Inflammatory macrophage treated with lipopolysaccharide for 4 hours (primary cell): ENCODE data around the gene HSD17B11.
"Not testable (repeated sequence)": the region's sequence is repeated elsewhere in the genome, so short reads cannot be mapped to it uniquely, and the experiment has no call there.

Experiments
- DNase-seq: peaks from one replicate; pipeline ENCODE4 v3.0.0-alpha.2; 2020

HSD17B11 gene

GRCh38 chr4:87356832-87357526, 34.0 kb downstream of the HSD17B11 start:
- no peak for DNase-seq

DNA sequence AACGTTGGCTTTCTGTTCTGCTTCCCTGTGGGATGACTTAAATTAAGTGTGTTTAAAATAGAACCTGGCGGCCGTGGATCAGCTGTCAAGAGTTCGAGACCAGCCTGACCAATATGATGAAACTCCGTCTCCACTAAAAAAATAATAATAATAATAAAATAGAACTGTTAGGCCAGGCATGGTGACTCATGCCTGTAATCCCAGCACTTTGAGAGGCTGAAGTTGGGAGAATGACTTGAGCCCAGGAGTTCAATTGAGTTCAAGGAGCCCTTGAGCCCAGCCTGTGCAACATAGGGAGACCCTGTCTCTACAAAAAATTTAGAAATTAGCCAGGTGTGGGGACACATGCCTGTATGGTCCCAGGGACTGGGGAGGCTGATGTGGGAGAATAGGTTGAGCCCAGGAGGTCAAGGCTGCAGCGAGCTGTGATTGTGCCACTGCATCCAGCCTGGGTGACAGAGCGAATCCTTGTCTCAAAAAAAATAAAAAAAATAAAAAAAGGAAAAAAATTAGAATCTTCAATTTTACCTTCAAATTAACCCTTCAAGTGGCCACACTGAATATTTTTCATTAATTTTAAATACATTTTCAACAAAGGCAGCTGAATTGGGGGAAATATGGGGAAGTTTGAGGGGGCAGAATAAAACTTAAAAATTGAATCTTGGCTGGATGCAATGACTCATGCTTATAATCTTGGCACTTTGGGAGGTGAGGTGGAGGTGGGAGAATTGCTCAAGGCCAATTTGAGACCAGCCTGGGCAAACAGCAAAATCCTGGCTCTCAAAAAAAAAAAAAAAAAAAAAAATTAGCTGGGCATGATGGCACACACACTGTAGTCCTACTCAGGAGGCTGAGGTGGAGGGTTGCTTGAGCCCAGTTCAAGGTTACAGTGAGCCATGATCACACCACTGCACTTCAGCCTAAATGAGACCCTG, 36.6 kb downstream of the HSD17B11 start:
- DNase-seq, result no peak

DNA sequence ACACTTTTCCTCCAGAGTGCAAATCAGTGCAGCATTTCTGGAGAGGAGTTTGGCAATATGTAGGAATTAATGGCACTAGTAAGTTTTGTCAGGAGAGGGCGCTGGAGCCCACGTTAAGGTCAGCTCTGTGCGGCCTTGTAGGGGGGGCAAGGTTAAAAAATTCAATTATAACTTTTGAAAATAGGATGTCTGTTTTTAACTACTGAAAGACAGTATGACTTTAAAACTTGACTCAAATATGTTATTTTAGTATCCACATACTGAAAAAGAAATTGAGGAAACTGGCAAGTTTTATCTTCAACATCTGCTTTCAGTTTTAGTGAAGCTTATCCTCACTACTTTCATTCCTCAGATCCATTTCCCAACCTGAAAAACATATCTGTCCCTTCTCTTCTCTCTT, 37.4 kb downstream of the HSD17B11 start:
- DNase-seq, result peak; percentile 14

DNA sequence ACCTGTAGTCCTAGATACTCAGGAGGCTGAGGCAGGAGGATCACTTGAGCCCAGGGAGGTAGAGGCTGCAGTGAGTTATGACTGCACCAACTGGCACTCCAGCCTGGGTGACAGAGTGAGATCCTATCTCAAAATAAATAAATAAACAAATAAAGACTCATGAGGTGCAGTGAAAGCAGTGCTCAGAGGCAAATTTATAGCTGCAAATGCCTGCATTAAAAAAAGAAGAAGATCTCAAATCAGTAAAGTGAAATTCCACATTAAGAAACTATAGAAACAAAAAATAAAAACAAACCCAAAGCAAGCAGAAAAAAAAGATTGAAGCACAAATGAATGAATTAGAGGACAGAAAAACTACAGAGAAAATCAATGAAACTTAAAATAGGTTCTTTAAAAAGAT, 45.8 kb downstream of the HSD17B11 start:
- no peak for DNase-seq

- DNase-seq, result no peak
Observed at GRCh38 chr4:87342872-87343271, 48.1 kb downstream of the HSD17B11 start.

- not testable (repeated sequence) for DNase-seq
Observed at GRCh38 chr4:87341954-87342635, 48.9 kb downstream of the HSD17B11 start.

GRCh38 chr4:87339440-87339839, 51.5 kb downstream of the HSD17B11 start:
- no peak for DNase-seq

GRCh38 chr4:87337361-87337760, 53.6 kb downstream of the HSD17B11 start:
- DNase-seq, result no peak

GRCh38 chr4:87333267-87333666, 57.7 kb downstream of the HSD17B11 start:
- no peak for DNase-seq

GRCh38 chr4:87330761-87331160, 60.2 kb downstream of the HSD17B11 start:
- DNase-seq, result no peak

DNA sequence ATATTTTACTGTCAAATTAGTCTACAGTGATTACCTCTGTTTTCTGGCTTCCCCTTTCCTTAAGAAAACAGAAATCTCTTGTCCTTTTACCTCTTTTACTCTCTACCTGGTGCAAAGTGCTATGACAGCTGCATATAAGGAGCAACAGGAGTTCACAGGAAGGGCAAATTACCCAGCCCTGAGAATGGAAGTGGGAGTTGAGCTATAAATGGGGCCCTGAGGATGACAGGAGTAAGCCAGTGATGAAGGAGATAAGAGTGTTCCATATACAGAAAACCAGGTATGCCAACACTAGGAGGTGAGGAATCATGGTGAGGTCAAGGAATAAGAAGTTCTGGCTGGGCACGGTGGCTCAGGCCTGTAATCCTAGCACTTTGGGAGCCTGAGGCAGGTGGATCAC, 63.9 kb downstream of the HSD17B11 start:
- DNase-seq, result no peak

- no peak for DNase-seq
Observed at GRCh38 chr4:87326460-87326859, 64.5 kb downstream of the HSD17B11 start.

- no peak for DNase-seq
Observed at GRCh38 chr4:87322754-87323153, 68.2 kb downstream of the HSD17B11 start, which contains the start of gene HSD17B13. TSS of gene HSD17B13 (minus strand) at chr4:87322882. CDS start at chr4:87322841, 41 bp downstream.

DNA sequence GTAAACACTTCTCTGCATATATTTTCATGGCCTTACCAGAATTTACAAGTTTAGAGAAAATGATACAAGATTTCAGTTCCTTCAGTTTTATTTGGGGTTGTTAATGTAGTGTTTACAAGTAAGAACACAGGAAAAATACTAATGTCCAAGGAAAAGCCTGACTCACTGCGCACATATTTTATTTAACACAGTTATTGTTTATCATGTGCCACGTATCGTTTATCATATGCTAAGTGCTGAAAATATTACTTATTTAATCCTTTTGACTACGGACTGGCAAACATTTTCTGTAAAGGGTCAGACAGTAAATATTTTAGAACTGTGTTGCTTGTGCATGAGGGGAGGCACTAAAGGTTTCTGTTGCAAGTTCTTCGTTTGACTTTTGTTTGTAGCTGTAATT, 69.1 kb downstream of the HSD17B11 start:
- DNase-seq, result no peak

DNA sequence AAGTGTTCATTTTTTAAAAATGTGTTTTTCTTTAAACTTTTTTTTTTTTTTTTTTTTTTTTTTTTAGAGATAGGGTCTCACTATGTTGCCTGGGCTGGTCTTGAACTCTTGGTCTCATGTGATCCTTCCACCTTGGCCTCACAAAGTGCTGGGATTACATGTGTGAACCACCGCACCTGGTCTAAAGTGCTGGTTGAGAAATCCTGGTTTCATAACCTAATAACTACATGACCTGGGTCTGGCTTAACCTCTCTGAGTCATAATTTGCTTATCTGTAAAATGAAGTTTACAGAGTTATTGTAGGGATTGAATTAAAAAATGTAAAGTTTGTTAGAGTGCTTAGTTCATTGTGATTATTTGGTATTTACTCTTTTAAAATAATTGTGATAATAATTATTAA, 73.5 kb downstream of the HSD17B11 start:
- no peak for DNase-seq

DNA sequence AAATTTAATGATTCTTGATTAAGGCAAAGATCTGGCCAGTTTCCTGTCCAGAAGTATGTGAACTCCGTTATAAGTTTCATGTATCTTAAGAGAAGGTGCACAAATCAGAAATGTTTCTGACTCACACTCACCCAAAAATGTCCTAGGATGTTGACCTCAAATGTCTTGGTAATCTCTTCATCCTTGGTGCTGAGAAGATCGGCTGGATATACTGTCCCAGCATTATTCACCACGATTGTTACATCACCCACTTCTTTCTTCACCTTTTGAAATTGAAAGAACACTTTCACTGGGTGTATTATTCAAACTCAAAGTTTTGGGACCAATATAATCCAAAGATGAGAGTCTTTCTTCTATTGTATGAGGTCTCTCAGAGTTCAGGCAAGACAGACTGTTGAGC, 74.0 kb downstream of the HSD17B11 start:
- DNase-seq, result no peak

- not testable (repeated sequence) for DNase-seq
Observed at GRCh38 chr4:87315000-87315399, 76.0 kb downstream of the HSD17B11 start.

DNA sequence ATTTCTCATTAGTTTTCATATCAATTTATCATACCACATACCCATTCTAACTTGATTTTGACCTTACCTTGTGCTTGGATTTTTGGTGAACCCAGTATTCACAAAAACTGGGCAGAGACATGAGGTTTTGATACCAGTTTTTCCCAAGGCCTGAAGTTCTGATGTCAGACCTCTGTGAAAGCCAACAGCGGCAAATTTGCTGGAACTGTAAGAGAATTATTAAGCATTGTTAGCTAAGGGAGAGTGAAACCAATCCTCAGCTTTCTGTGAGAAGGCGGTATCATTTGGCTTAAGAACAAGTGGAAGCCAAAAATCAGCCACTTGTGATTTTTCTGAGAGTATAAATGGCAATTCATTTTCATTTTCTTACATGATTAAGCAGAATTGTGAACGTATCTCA, 77.2 kb downstream of the HSD17B11 start:
- DNase-seq, result no peak

GRCh38 chr4:87311684-87312083, 79.3 kb downstream of the HSD17B11 start:
- no peak for DNase-seq

DNA sequence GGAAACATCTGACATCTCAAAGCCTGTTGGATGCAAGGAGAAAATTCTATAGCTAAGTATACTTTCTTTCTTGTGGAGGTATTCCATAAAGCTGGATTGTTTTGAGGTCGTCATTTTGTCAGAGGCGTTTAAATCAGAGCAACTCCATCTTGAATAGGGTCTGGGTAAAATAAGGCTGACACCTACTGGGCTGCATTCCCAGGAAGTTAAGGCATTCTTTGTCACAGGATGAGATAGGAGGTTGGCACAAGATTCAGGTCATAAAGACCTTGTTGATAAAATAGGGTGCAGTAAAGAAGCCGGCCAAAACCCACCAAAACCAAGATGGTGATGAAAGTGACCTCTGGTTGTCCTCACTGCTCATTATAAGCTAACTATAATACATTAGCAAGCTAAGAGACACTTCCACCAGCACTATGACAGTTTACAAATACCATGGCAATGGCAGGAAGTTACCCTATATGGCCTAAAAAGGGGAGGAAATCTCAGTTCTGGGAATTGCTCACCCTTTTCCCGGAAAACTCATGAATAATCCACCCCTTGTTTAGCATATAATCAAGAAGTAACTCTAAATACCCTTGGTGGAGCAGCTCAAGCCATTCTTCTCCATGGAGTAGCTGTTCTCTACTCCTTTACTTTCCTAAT, 80.2 kb downstream of the HSD17B11 start:
- DNase-seq, result no peak

DNA sequence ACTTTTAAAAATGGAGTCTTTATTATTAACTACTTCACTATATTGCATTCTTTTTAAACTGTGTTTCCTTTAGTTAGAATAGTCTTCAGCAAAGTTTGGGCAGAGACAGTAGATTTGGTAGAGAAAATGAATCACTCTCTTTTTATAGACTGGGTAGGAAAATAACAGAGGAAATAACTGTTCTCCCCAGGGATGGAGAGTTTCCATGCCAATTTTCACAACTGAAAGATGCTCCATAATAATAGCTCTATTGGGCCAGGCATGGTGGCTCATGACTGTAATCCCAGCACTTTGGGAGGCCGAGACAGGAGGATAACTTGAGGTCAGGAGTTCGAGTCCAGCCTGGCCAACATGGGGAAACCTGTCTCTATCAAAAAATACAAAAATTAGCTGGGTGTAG, 81.4 kb downstream of the HSD17B11 start:
- DNase-seq, result no peak

GRCh38 chr4:87306056-87306455, 84.9 kb downstream of the HSD17B11 start:
- DNase-seq, result no peak

DNA sequence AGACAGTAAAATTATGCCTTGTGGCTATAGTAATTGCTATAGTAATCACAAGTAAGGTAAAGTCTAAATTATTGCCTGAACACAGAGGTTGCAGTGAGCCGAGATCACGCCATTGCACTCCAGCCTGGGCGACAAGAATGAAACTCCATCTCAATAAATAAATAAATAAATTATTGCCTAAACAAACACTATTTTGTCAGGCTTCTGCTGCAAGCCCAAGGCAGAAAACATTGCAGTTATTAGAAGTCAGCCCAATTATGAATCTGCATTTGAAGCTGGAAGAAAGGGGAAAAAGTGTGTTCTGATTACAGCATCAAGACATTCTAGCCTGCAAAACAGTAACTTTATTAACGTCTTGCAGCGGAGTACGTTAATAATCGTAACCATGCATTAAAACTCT, 85.4 kb downstream of the HSD17B11 start:
- no peak for DNase-seq
